HFF-Myc (cell line): ENCODE data around the gene FBXL19.
A peak's percentile ranks its signal among the peaks of the same experiment; 100 is the strongest.

Experiments used
- DNase-seq: peaks from one replicate; pipeline ENCODE4 v3.0.0-alpha.2; 2011; ENCODE audit warnings: low read depth; ENCODE audit errors: extremely low read depth
- H3K4me3 ChIP-seq: replicated peaks from 2 replicates; pipeline ENCODE4 v1.5.1; 2011; ENCODE audit warnings: low read depth, mild to moderate bottlenecking, control low read depth, low read length
- CTCF ChIP-seq: IDR thresholded peaks from 2 replicates; pipeline ENCODE4 v1.5.1; 2012; ENCODE audit warnings: mild to moderate bottlenecking, low read depth, low read length, control low read depth; ENCODE audit errors: missing control alignments

FBXL19 gene

DNA sequence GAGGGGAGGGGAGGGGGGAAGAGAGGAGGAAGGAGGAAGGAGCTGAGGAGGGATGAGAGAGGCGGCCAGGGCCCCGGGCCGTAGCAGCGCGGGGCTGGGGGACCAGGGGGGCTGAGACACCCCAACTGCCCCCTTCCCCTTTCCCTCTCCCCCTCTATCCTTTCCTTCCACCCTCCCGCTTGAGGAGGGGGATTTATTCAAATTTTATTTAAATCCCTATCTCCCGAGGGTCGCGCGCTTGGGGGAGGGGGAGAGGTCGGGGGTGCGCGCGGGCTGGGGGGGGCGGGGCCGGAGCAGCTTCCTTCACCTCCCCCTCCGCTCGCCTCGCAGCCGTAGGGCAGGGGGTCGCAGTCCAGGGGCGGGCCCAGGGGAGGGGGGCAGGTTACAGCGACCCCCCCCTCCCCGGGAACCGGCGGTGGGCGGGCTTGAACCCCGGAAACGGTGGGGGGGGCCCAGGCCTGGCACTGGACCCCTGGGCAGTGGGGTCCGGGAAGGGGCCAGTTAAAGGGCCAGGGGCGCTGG lies at the start of gene FBXL19:
FBXL19 (plus strand) TSS at position 19 of the 522 bp plus-strand sequence. CDS start 2,183 bp downstream, outside the sequence.
- DNase-seq, result no peak
- no peak for TF ChIP-seq CTCF
- peak within 1 kb of the TSS; percentile 76 for H3K4me3 ChIP-seq

DNA sequence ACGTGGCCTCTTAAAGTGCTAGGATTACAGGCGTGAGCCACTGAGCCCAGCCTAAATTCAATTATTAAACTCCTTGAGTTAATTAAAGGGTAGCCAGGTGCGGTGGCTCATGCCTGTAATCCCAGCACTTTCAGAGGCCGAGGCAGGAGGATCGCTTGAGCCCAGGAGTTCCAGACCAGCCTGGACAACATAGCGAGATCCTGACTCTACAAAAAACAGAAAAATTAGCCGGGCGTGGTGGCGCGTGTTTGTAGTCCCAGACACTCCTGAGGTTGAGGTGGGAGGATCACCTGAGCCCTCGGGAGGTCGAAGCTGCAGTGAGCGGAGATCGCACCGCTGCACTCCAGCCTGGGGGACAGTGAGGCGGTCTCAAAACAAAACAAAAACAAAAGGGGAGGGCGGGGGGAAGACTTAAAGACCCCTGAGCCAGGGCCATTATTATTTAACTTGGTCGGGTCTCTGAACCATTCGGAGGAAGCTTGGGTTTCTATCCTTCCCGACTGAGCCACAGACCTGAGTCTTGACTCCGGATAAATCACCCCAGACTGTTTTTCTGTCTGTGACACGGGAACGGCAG lies 49.0 kb upstream of the FBXL19 start:
- no peak for TF ChIP-seq CTCF
- DNase-seq, result no peak
- H3K4me3 ChIP-seq, result peak overlapping the region; percentile 75

DNA sequence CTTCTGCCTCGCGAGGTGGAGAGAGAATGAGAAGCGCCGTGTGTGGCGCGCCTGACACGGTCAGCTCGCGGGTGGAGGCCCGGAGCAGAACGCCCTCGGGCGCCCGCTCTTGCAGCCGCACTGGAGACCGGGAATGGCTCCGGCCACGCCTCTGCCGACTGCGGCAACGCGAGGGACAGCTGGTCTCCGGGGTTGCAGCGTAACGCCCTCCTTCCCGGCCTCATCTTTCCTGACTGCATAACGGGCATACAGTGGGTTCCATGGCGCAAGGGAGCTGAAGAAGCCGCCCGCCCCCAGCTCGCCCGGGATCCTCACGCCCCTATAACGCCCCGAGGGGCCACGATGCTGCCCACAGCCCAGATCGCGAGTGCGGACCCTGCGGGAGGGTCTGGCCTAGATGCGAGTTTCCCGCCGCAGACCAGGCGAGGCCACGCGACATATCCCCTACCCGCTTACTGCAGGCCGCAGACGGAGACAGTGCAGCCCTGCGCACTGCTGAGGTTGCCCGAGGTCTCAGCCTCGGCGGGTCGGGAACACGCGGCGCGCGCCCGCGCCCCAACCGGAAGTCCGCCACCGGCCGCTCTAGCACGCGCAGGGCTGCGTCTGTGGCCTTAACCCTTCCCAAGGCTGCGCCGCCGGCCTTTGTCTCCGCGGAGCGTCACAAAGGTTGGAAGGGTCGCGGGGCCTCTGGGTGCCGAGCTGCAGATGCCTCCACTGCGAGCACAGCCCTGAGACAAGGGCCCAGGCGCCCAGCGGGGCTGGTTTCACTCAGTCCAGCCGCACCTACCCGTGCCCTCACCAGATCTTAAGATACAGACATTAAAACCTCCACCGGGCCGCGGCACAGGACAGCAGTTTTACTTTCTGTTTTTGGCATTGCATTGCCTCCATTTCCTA lies 48.3 kb upstream of the FBXL19 start:
- peak overlapping the region; percentile 75 for H3K4me3 ChIP-seq
- TF ChIP-seq CTCF, result no peak
- DNase-seq, result peak; percentile 65

DNA sequence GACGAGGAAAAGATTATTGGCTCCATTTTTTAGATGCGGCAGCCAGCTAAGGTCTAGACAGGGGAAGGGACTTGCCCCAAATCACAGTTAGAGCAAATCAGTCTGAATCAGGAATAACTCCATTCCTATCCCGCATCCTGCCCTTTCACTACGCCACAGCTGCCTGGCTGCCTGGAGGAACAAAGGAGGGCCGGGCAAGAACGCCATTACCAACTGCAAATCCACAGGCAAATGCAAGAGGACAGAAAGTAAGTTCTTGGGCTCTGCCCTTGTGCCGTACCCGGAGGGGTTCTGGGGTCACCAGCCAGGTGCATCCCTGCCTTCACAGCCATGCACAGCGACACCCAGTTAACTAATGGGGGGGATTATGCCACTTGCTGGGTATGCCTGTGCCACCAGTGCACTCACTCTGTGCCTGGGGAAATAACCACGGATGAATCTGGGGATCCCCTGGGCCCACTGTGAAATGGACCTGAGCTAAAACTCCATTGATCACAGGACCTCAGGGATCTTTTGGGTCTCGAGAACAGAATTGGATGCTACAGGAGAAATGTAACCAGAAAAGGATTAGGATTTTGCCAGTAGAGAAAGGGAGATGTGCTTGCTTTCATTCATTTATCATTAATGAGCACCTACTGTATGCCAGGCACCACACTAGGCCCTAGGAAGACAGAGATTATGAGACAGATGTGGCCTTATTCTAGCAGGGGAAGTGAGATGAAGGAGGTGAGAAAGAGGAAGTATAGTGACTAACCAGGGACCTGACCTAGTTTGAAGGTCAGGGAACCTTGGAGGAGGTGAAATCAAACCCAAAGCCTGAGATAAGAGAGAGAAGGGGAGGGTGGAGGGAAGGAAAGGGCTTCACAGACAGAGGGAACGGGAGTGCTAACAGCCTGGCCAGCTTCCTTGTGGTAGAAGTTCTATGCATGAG lies 47.2 kb upstream of the FBXL19 start:
- H3K4me3 ChIP-seq, result peak overlapping the region; percentile 75
- no peak for TF ChIP-seq CTCF
- no peak for DNase-seq

DNA sequence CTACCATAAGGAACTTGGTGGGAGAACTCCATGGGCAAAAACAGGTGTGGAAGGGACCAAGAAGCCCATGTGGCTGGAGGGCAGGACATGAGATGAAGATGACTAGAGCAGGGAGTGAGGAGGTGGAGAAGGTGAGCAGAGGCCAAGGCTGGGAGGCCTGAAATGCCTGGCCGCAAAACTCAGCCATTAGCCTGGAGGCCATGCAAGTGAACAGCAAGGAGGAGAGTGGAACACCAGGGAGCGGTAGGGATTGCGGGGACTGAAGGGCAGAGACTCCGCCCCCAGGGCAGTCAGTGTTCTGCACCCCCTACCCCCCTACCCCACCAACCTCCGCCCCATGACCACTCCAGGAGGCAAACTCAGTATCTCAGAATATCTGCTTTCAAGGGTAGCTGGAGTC lies 46.5 kb upstream of the FBXL19 start:
- no peak for DNase-seq
- H3K4me3 ChIP-seq, result peak overlapping the region; percentile 75
- no peak for TF ChIP-seq CTCF
